Measurements from ENCODE around the gene UBR2.

The UBR2 gene

DNA sequence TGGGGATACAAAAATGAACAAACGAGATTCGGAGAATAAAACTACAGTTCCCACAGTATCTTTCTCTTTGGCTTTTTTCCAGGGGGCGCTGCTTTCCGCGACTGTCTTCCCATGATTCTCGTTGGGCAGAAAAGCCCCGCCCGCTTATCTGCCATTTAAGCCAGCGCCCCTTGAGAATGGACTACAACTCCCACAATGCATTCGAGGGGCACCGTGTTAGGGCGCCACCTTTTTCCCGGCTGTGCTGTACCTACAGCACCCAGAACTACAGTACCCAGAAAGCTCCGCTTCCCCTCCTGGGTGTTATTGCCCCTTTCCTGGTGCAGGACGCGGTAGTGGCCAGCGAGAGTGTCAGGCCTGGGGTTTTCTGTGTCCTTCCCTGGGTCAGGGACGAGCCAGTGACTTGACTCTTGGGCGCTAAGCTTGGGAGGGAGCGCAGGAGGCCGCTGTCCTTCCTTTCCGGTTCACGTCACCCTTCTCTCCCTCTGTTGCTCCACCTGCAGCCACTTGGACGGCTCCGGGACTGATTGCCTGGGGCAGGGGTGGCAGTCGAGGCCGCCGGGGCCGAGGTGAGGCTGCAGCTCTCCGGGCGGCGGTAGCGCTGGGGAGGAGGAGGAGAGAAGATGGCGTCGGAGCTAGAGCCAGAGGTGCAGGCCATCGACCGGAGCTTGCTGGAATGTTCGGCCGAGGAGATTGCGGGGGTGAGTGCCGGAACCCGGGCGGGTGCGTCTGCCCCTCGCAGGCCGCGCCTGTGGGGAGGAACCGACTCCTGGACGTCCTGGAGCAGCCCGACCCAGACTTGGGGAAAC is at the start of gene UBR2:
Gene UBR2 (plus strand): TSS at position 333 of the 809 bp plus-strand sequence. CDS start 291 bp downstream, at position 624.
- peak; percentile 99 for DNase-seq

DNA sequence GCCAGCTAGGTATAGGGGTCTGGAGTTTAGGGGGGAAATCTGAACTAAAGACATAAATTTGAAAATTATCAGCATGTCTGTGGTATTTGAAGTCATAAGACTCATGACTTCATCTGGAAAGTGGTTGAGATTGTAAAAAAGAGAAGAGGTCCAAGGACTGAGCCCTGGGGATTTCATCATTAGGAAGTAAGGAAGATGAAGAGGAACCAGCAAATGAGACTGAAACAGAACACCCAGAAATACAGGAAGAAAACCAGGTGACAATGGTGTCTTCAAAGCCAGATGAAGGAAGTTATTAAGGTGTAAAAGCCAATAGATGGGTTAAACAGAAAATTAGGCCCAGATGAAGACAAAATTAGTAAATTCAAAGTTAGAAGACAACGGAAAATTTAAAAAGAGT is 49.1 kb upstream of the UBR2 start:
- DNase-seq = peak; percentile 81

DNA sequence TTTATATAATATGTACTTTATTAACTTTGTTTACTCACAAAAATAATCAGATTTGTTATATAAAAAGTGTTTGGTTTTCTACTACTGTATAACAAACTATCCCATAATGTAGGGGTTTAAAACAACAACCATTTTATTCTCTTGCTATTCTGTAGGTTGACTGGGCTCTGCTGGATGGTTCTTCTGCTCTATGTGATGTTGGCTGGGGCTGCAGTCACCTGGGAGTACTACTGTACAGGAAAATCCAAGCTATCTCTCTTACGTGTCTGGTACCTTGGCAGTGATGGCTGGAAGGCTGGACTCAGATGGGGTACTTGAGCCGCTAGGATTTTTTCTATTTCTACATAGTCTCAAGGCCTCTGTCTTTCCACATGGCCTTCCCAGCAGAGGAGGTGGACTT is 44.0 kb upstream of the UBR2 start:
- no peak for DNase-seq

DNA sequence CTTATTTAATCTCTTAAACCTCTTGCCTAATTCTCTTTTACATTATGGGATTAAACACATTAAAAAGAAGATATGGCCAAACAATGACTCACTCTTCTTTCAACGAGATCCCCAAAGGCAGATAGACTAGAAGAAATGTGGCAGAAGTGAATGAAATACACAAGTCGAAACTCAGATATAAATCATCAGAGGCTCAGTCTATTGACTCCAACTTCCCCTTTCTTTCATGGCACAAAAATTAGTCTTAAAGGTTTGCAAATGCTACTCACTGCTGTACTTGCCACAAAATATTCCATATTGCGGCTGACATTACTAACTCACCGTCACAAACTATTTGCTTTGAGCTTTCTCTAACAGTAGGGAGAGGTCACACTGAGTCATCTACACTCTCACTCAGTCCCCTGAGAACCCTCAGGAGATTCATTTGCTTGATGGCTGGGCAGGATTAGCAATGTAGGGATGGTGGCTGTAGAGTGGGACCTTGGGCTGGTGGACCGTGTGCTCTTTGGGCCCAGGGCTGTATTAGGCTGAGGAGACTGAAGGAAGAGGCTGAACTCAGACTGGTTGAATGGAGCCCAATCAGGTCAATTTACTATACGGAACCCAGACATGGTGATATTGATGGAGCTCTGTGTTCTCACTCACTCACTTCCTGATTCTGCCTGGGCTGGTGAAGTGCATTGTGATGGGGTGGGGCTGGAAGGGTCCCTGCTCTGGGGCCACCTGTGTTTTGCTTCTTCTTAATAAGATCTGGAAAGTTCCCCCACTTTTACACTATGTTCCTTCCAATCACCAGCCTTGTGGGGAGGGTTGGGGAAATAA is 42.8 kb upstream of the UBR2 start:
- DNase-seq = peak; percentile 86

DNA sequence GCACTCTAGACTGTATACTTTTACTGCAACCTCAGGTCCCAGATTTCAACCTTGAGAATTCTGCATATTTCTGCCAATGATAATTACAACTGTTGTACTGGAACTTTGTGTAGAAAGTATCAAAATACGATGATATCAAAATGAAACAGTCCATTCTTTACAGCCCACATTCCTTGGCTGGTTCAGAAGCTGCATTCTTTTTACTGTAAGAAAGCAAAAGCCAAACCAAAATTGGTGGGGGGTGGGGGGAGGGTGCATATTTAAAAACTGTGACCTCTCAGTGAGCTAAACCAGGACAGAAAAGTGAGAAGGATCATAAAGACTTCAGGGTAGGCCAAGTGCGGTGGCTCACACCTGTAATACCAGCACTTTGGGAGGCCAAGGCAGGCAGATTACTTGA is 41.8 kb upstream of the UBR2 start:
- no peak for DNase-seq

- DNase-seq = no peak
Measured at GRCh38 chr6:42522942-42523814, 40.7 kb upstream of the UBR2 start.

- DNase-seq = no peak
Measured at GRCh38 chr6:42525206-42525605, 38.6 kb upstream of the UBR2 start.

GRCh38 chr6:42526616-42527015 is 37.2 kb upstream of the UBR2 start:
- no peak for DNase-seq

- DNase-seq = no peak
Measured at GRCh38 chr6:42527204-42527603, 36.6 kb upstream of the UBR2 start.

GRCh38 chr6:42530296-42530695 is 33.5 kb upstream of the UBR2 start:
- no peak for DNase-seq

- DNase-seq = peak; percentile 31
Measured at GRCh38 chr6:42530751-42531150, 33.1 kb upstream of the UBR2 start.

DNA sequence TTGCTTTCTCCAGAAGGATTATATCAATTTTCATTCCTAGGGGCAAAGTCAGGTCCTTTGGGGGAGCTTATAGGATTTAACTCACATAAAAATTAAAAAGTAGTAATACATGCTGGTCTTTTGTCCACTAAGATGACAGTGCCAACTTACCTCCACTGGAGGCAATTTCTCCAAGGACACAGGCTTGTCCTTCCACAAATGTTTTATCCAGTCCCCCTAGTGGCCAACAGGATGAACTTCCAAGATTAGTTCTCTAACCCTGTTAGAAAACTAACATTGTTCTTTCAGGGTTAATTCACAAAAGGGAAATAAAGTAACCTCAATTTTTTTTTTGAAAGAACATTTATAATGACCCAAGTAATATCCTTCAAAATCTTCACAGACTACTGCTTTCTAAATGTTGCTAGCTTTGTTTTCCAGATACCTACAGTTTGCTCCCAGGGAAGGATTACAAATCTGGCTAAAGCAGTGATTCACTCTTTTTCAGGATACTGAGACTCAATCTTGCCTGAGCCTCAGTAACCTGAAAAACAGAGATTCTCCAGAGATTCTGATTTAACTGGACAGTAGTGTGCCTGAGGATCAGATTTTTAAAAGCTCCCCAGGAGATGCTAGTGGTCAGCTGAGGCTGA is 31.7 kb upstream of the UBR2 start:
- DNase-seq = peak; percentile 71

DNA sequence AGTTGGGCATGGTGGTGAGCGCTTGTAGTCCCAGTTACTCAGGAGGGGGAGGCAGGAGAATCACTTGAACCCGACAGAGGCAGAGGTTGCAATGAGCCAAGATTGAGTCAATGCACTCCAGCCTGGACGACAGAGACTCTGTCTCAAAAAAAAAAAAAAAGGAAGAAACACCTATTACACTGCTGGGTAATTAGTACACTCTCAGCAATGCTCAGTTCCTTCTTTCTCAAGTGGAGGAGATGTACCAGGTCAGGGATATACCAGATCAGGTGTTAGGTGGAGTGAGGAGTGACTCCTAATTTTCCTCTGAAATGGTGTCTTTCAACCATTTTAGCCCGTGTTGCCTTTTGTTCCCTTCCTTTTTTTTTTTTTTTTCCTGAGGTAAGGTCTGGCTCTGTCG is 30.0 kb upstream of the UBR2 start:
- DNase-seq = no peak

- no peak for DNase-seq
Measured at GRCh38 chr6:42537536-42537935, 26.3 kb upstream of the UBR2 start.

DNA sequence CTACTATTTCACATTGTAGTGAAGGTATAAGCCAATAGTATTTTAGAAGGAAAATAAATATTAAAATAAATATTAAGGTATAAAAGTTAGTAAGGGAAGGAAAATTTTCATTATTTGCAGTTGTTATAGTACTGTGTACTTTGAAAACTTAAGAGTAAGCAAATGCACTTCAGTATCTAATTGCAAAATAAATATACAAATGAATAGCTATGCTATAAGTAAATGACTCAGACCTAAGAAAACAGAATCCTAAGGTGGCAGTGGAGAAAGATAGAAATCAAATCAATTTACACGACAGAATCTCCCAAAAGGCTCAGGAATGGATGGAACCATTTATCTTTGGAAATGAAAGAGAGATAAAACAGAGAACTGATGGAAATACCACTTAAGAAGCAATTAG is 24.7 kb upstream of the UBR2 start:
- no peak for DNase-seq

- peak; percentile 82 for DNase-seq
Measured at GRCh38 chr6:42545226-42545773, 18.5 kb upstream of the UBR2 start.

DNA sequence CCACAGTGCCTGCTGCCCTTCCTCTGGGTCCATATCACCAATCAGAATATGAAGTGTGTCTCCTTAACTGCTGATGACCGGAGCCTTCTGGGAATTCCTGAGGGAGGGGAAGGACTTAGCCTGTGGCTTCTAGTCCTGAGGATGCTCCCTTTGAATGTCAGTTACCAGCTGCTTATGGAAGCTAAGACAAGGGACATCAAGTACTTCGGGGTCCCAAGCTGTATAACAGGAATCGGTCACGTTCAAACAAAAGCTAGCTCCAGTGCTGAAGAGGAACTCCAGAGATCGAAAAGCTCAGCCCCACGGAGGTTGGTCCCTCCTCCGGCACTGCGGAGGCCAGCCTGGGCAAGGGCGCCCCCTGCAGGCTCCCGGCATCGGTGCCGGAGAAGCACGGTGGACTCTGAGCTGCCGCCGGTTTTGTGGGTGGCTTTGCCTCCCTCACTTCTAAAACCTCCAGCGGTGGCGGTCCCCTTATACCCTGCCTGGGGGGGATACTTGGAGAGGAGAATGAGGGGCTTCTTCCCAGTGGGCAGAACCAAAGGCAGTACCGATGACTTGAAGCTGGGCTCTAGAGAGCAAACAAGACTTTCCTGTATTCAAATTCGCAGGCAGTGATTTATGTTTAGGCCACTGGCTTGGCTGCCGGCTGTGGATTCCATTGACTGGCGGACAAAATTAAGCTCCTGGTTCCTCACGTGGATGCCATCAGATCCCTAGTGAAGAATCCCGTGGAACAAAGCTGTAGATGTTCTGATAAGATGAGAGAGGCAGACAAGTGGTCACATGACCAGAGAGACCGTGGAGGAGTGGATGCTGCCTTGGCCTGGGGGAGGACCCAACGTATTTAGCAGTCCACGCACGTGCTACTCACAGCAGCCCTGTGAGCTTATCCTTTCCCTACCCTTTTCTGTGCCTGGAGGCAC is 16.2 kb upstream of the UBR2 start:
- DNase-seq = peak; percentile 91

- DNase-seq = no peak
Measured at GRCh38 chr6:42550277-42550676, 13.6 kb upstream of the UBR2 start.

DNA sequence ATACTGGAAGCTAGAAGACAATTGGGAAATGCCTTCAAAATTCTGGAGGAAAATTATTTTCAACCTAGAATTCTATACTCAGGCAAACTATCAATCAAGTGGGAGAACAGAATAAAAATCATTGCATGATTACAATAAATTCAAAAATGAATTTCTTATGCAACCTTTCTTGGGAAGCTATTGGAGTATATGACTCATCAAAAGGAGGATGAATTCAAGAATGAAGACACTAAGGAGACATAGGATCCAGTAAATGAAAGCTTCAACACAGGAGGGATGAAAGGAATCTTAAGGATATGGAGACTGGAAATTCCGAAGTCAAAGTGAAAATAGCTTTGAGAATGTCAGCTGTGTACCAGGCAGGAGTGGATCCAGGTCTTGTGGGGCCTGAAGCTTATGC is 12.6 kb upstream of the UBR2 start:
- no peak for DNase-seq

- DNase-seq = no peak
Measured at GRCh38 chr6:42552380-42552779, 11.4 kb upstream of the UBR2 start.

Measured in suppressor macrophage treated with lipopolysaccharide for 4 hours (primary cell).